C4-2B (cell line): ENCODE measurements around the gene IL3RA.

Experiments used
- ZFX ChIP-seq: fragments of 450-650 bp; IDR thresholded peaks from 2 replicates; pipeline ENCODE4 v1.6.1; 2017
- TF ChIP-seq, protein P1 (sequence below): fragments of 450-650 bp; conservative IDR thresholded peaks from 2 replicates; pipeline ENCODE4 v1.5.1; 2017; ENCODE audit warnings: mild to moderate bottlenecking

DNA sequence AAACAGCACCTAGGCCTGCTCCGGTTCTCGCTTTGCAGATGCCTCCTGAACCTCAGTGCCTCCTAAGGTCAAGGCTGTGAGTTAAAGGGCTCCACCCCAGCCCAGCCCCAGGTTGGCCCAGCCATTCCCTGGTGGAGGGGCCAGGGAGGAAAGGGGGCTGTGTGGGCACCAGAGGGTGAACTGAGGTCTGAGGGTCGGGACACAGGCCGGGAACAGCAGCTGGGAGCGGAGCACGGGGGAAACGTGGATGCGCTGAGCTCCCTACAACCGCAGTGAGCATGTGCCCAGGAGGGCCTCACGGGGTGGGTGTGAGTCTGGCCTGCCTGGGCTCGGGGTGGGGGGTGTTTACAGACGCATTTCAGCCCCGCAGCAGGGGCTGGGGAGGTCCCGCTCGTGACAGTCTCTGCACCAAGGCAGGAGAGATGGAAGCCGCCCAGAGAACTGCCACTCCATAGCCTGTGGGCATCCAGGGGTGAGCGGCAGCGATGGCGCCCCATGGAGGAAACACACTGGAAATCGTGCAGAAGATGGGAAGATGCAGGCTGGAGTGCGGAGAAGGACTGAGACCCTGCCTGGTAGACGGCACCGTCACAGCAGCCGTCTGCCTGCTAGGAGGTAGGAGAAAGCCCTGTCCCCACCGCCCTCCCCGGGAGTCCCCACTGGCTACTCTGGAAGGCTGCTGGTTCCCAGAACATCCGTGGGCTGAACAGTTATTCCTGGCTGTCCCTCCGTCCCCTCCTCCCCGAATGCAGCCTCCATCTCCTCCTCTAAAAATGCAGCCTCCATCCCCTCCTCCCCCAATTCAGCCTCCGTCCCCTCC, 65.2 kb downstream of the IL3RA start:
- TF ChIP-seq, protein P1, sequence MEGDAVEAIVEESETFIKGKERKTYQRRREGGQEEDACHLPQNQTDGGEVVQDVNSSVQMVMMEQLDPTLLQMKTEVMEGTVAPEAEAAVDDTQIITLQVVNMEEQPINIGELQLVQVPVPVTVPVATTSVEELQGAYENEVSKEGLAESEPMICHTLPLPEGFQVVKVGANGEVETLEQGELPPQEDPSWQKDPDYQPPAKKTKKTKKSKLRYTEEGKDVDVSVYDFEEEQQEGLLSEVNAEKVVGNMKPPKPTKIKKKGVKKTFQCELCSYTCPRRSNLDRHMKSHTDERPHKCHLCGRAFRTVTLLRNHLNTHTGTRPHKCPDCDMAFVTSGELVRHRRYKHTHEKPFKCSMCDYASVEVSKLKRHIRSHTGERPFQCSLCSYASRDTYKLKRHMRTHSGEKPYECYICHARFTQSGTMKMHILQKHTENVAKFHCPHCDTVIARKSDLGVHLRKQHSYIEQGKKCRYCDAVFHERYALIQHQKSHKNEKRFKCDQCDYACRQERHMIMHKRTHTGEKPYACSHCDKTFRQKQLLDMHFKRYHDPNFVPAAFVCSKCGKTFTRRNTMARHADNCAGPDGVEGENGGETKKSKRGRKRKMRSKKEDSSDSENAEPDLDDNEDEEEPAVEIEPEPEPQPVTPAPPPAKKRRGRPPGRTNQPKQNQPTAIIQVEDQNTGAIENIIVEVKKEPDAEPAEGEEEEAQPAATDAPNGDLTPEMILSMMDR, result no peak
- TF ChIP-seq ZFX, result no peak
